Mononuclear cell (primary cell): Measurements from ENCODE around the gene EMP2. TPM values are rescaled to one million over a fixed set of nuclear protein-coding genes. Genes with fewer than 3 reads are reported as not detected.

Experiments
- H3K27me3 ChIP-seq: 2 replicates; pipeline ENCODE4 v1.6.0; 2011; ENCODE audit warnings: low read length, control low read depth; ENCODE audit not compliant: insufficient read depth
- H3K4me1 ChIP-seq: 2 replicates; pipeline ENCODE4 v1.5.1; 2011; ENCODE audit warnings: mild to moderate bottlenecking, low read length, control low read depth; ENCODE audit not compliant: insufficient read depth
- H3K4me3 ChIP-seq: 2 replicates; pipeline ENCODE4 v1.5.1; 2011; ENCODE audit warnings: mild to moderate bottlenecking, low read length, moderate library complexity
- H3K9me3 ChIP-seq: 2 replicates; pipeline ENCODE4 v1.5.1; 2011; ENCODE audit warnings: low read depth, mild to moderate bottlenecking, control low read depth, low read length
- total RNA-seq: library from RNA; depleted of rRNA; stranded (reverse); fragments of >200 nt; gene quantifications from one replicate; pipeline ENCODE4 v1.2.3, GENCODE V29; 2012

The EMP2 gene
- total RNA-seq, 1 donor = 0.10 TPM

GRCh38 chr16:10616419-10616755 lies 36.0 kb upstream of the EMP2 start:
- Histone ChIP-seq H3K4me1 (peaks cover 23% of the 10 kb centered on the region), H3K27me3 (no peaks in the 10 kb centered on the region)

GRCh38 chr16:10614685-10615084 lies 34.3 kb upstream of the EMP2 start:
- Histone ChIP-seq H3K4me3 (no peak overlapping the region), H3K4me1 (peaks cover 21% of the 10 kb centered on the region), H3K27me3 (no peaks in the 10 kb centered on the region), H3K9me3 (no peaks in the 10 kb centered on the region)

More at GRCh38 chr16:10616419-10616755, 36.0 kb upstream of the EMP2 start:
- Histone ChIP-seq H3K4me3 (no peak overlapping the region), H3K9me3 (no peaks in the 10 kb centered on the region)

- Histone ChIP-seq H3K27me3 (no peaks in the 10 kb centered on the region), H3K4me3 (no peak overlapping the region), H3K9me3 (no peaks in the 10 kb centered on the region), H3K4me1 (peaks cover 15% of the 10 kb centered on the region)
Observed at GRCh38 chr16:10613785-10614485, 33.5 kb upstream of the EMP2 start.

- Histone ChIP-seq H3K9me3 (no peaks in the 10 kb centered on the region), H3K27me3 (no peaks in the 10 kb centered on the region), H3K4me1 (peaks cover 15% of the 10 kb centered on the region), H3K4me3 (no peak overlapping the region)
Observed at GRCh38 chr16:10612649-10613179, 32.3 kb upstream of the EMP2 start.

GRCh38 chr16:10611825-10612342 lies 31.5 kb upstream of the EMP2 start:
- Histone ChIP-seq H3K4me3 (no peak overlapping the region), H3K27me3 (no peaks in the 10 kb centered on the region), H3K9me3 (no peaks in the 10 kb centered on the region), H3K4me1 (peaks cover 15% of the 10 kb centered on the region)

GRCh38 chr16:10610499-10611184 lies 30.2 kb upstream of the EMP2 start:
- H3K4me1 ChIP-seq = peaks cover 15% of the 10 kb centered on the region
- H3K27me3 ChIP-seq = no peaks in the 10 kb centered on the region
- no peaks in the 10 kb centered on the region for H3K9me3 ChIP-seq
- H3K4me3 ChIP-seq = no peak overlapping the region

- peaks cover 10% of the 10 kb centered on the region for H3K4me1 ChIP-seq
- H3K4me3 ChIP-seq = no peak overlapping the region
- no peaks in the 10 kb centered on the region for H3K27me3 ChIP-seq
Observed at GRCh38 chr16:10609402-10609774, 29.0 kb upstream of the EMP2 start.

GRCh38 chr16:10608687-10609401 lies 28.4 kb upstream of the EMP2 start:
- Histone ChIP-seq H3K4me1 (peaks cover 6% of the 10 kb centered on the region), H3K27me3 (no peaks in the 10 kb centered on the region), H3K4me3 (no peak overlapping the region), H3K9me3 (no peaks in the 10 kb centered on the region)

More at GRCh38 chr16:10609402-10609774, 29.0 kb upstream of the EMP2 start:
- H3K9me3 ChIP-seq = no peaks in the 10 kb centered on the region

- Histone ChIP-seq H3K9me3 (no peaks in the 10 kb centered on the region), H3K4me3 (no peak overlapping the region), H3K4me1 (no peaks in the 10 kb centered on the region), H3K27me3 (no peaks in the 10 kb centered on the region)
Observed at GRCh38 chr16:10607157-10607556, 26.8 kb upstream of the EMP2 start.

GRCh38 chr16:10606607-10607006 lies 26.2 kb upstream of the EMP2 start:
- Histone ChIP-seq H3K4me3 (no peak overlapping the region), H3K4me1 (no peaks in the 10 kb centered on the region), H3K27me3 (no peaks in the 10 kb centered on the region), H3K9me3 (no peaks in the 10 kb centered on the region)

- no peaks in the 10 kb centered on the region for H3K9me3 ChIP-seq
- no peaks in the 10 kb centered on the region for H3K27me3 ChIP-seq
- no peak overlapping the region for H3K4me3 ChIP-seq
- no peaks in the 10 kb centered on the region for H3K4me1 ChIP-seq
Observed at GRCh38 chr16:10605636-10606035, 25.2 kb upstream of the EMP2 start.

- Histone ChIP-seq H3K4me1 (peaks cover 5% of the 10 kb centered on the region), H3K27me3 (no peaks in the 10 kb centered on the region), H3K9me3 (no peaks in the 10 kb centered on the region), H3K4me3 (no peak overlapping the region)
Observed at GRCh38 chr16:10601444-10602408, 21.3 kb upstream of the EMP2 start.

GRCh38 chr16:10600782-10601443 lies 20.5 kb upstream of the EMP2 start:
- no peak overlapping the region for H3K4me3 ChIP-seq
- no peaks in the 10 kb centered on the region for H3K27me3 ChIP-seq
- no peaks in the 10 kb centered on the region for H3K9me3 ChIP-seq
- H3K4me1 ChIP-seq = peaks cover 5% of the 10 kb centered on the region

- Histone ChIP-seq H3K4me1 (peaks cover 5% of the 10 kb centered on the region), H3K4me3 (no peak overlapping the region), H3K27me3 (no peaks in the 10 kb centered on the region), H3K9me3 (no peaks in the 10 kb centered on the region)
Observed at GRCh38 chr16:10599626-10600025, 19.2 kb upstream of the EMP2 start.
